ENCODE results near the gene ATL1. TPM values are rescaled to one million over a fixed set of nuclear protein-coding genes. Genes with fewer than 3 reads are reported as not detected.
A peak's percentile ranks its signal among the peaks of the same experiment; 100 is the strongest.
"Not testable (repeated sequence)": the region's sequence is repeated elsewhere in the genome, so short reads cannot be mapped to it uniquely, and the experiment has no call there.

The ATL1 gene
- total RNA-seq, 1 experiment from 2014 or later = 5.9 TPM

GRCh38 chr14:50534416-50534815 lies 25.5 kb upstream of the ATL1 start:
- DNase-seq (ENCODE audit: low read depth) = no peak

DNA sequence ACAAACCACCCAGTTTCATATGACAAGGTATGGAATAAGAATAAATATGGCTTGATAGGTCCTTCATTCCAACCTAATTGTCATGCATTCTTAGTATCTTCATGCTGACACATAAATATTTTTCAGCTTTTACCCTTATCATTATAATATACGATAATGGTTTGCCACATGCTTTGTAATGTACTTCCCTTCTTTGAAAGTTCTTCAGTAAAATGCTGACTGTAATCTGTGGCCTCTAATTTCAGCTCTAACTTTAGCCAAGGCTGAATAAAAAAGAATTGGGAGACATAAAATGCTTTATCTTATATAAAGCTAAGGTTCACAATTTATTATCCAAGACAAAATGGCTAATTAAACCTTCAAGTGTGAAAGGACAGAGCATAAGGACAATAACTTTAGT lies 24.9 kb upstream of the ATL1 start:
- DNase-seq (ENCODE audit: low read depth) = no peak

GRCh38 chr14:50538034-50538433 lies 21.9 kb upstream of the ATL1 start:
- DNase-seq (ENCODE audit: low read depth) = not testable (repeated sequence)

GRCh38 chr14:50539051-50539450 lies 20.9 kb upstream of the ATL1 start:
- DNase-seq (ENCODE audit: low read depth) = no peak

DNA sequence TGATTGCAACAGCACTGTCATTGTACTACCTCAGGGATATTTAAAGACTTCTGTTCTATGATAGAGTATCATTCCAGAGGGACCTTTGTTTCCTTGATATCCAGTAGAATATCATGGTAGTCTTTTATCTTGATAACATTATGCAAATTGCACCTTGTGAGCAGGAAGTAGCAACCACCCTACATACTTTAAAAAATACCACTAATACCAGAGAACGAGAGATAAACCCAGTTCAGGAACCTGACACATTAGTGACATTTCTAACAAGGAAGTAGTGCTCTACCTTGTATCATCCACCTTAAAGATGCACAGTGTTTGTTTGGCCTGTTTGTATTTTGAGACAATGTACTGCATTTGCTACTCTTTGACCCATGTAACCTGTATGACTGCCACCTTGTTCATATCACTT lies 18.8 kb upstream of the ATL1 start:
- DNase-seq (ENCODE audit: low read depth) = no peak

DNA sequence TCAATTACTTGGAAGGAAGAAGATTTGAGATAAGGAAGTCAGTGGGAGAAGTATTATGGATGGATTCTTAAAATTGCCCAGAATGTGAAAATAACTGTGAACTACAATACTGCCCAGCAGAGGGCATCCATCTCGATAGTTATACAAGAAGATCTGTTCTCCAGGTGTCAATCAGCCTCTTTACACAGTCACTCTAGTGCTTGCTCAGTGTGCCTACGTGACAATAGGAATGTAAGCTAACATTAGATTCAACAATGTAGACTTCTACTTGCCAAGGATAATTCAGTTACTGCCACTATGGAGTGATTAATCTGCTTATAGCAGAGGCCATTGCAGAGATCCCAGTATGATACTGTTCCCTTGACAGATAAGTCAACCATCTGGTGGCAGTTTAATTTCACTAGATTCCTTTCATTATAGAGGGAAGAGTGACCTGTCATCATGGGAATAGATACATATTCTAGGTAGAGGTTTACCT lies 17.0 kb upstream of the ATL1 start:
- peak; percentile 39 for DNase-seq (ENCODE audit: low read depth)

DNA sequence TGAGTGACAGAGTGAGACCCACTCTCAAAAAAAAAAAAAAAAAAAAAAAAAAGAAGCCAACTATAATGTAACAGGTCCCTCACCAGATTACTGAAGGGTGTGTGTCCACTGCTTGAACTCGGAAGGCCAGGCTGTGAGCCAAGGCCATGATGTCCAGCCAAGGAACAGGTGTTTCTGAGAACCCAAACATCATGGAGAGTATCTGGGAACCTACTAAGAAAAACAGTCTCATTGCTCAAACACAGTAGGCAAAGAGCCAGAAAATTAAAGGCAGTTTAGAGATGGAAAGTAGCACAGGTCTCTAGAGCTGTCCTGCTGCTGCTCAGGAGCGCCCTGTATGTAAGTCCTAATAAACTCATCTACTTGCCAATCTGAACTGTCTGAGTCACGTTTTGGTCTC lies 15.0 kb upstream of the ATL1 start:
- DNase-seq (ENCODE audit: low read depth) = no peak

- DNase-seq (ENCODE audit: low read depth) = no peak
Measured at GRCh38 chr14:50545618-50546017, 14.3 kb upstream of the ATL1 start.

GRCh38 chr14:50550294-50550693 lies 9.7 kb upstream of the ATL1 start:
- DNase-seq (ENCODE audit: low read depth) = no peak

DNA sequence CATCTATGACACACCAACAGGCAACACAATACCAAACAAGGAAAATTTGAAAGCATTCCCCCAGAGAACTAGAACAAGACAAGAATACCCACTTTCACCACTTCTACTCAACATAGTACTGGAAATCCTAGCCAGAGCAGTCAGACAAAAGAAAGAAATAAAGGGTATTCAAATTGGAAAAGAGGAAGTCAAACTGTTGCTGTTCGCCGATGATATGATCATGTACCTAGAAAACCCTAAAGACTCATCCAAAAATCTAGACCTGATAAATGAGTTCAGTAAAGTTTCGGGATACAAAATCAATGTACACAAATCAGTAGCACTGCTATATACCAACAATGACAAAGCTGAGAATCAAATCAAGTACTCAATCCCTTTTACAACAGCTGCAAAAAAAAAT lies 8.1 kb upstream of the ATL1 start:
- no peak for DNase-seq (ENCODE audit: low read depth)

DNA sequence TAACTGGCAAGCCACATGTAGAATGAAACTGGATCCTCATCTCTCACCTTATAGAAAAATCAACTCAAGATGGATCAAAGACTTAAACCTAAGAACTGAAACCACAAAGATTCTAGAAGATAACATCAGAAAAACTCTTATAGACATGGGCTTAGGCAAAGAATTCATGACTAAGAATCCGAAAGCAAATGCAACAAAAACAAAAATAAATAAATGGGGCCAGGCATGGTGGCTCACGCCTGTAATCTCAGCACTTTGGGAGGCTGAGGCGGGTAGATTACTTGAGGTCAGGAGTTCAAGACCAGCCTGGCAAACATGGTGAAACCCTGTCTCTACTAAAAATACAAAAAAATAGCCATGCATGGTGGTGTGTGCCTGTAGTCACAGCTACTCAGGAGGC lies 7.1 kb upstream of the ATL1 start:
- not testable (repeated sequence) for DNase-seq (ENCODE audit: low read depth)

DNA sequence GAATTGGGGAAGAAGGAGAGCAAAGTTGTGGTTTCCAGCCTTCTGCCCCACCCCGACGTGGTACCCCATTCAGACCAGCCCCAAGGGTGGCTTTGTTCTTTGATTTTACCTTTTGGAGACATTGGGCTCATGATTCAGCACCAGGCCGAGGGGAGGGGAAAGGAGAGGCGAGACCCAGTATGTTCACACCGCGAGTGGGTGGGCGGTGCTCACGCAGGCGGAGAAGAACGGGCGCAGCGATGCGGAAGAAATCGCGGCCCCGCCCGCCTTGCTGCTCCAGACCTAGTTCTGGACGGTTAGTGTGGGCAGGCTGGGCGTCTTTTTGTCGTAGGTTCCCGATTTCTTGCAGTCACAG lies 963 bp downstream of the ATL1 start:
- peak; percentile 86 for DNase-seq (ENCODE audit: low read depth)

GRCh38 chr14:50562841-50563240 lies 2.9 kb downstream of the ATL1 start:
- DNase-seq (ENCODE audit: low read depth) = no peak

DNA sequence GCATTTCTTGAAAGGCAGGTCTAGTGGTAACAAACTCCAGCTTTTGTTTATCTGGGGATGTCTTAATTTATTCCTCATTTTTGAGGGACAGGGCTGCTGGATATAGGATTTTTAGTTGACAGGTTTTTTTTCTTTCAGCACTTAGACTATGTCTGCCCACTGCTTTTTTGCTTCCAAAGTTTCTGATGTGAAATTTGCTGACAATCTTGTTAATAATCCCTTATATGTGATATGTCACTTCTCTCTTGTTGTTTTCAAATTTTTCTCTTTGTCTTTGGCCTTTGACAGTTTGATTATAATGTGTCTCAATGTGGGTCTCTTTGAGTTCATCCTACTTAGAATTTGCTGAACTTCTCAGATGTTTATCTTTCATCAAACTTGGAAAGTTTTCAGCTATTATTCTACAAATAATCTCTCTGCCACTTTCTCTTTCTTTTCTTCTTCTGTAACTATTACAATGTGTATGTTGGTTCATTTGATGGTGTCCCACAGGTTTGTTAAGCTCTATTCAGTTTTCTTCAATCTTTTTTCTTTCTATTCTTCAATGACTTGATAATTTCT lies 9.8 kb downstream of the ATL1 start:
- DNase-seq (ENCODE audit: low read depth) = no peak

GRCh38 chr14:50573862-50574261 lies 13.9 kb downstream of the ATL1 start:
- DNase-seq (ENCODE audit: low read depth) = no peak

- no peak for DNase-seq (ENCODE audit: low read depth)
Measured at GRCh38 chr14:50575769-50576168, 15.8 kb downstream of the ATL1 start.

- no peak for DNase-seq (ENCODE audit: low read depth)
Measured at GRCh38 chr14:50577982-50578381, 18.0 kb downstream of the ATL1 start.

GRCh38 chr14:50578433-50578832 lies 18.5 kb downstream of the ATL1 start:
- no peak for DNase-seq (ENCODE audit: low read depth)

DNA sequence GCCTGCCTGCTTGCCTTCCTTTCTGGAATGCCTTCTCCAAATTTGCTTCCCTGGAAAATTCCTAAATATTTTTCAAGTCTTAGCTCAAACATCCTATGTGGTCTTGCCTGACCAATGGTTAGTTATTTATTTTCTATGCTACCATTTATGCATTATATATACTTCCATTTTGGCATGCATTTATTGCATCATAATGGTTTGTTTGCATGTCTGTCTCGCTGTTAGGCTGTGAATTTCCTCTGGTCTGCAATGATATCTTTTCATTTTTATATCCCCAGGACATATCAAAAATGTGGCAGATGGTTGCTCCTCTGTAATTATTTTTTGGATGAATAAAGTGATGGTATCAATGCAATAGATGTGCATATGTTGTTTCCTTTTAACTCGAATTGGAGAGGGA lies 30.5 kb downstream of the ATL1 start:
- DNase-seq (ENCODE audit: low read depth) = no peak

- DNase-seq (ENCODE audit: low read depth) = no peak
Measured at GRCh38 chr14:50594577-50595316, 34.8 kb downstream of the ATL1 start.

DNA sequence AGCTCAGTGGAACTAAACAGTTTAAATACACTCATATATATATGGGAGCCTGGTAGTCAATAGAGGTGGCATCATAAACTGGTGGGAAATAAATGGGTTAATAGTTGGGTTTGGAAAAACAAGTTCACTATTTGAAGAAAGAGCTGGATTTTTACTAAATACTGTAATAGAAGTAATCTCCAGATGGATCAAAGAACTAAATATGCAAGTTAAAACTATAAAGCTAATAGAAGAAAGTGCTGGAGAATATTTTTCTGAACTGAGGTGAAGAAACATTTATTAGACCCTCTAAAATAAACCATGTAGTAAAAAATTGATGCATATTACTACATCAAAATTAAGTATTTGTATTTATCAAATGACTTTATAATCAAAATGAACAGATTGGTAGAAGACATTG lies 38.8 kb downstream of the ATL1 start:
- DNase-seq (ENCODE audit: low read depth) = no peak

- peak; percentile 14 for DNase-seq (ENCODE audit: low read depth)
Measured at GRCh38 chr14:50599700-50600444, 39.9 kb downstream of the ATL1 start.

DNA sequence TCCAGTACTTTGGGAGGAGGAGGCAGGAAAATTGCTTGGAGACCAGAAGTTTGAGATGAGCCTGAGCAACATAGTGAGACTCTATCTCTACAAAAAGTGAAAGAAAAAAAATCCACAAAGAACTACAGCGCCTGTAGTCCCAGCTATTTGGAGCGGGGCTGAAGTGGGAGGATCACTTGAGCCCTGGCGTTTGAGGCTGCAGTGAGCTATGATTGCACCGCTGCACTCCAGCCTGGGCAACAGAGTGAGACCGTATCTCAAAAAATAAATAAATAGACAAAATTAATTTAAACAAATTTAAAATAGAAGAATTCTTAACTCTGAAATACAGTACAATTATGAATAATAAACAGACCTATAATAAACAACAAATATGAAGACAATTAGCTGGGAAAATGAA lies 40.9 kb downstream of the ATL1 start:
- DNase-seq (ENCODE audit: low read depth) = no peak

Measured in Daoy (cell line).